G401 (cell line): ENCODE results near the gene CDK17. TPM values are rescaled to one million over a fixed set of nuclear protein-coding genes. Genes with fewer than 3 reads are reported as not detected.

Experiments
- DNase-seq: peaks from one replicate; pipeline ENCODE4 v3.0.0-alpha.2; 2015; ENCODE audit warnings: low spot score
- in situ Hi-C: cut with HindIII; loops from 2 replicates; pipeline ENCODE4 v1.10.0; 2016; ENCODE audit warnings: low sequenced_read_pairs, mixed read lengths
- total RNA-seq: library from RNA; depleted of rRNA; stranded (reverse); fragments of >200 nt; shearing (Covaris generic); gene quantifications from 2 replicates; pipeline ENCODE4 v1.2.3, GENCODE V29; 2014

Gene CDK17
- total RNA-seq, 1 experiment from 2014 or later = 13.9 TPM

GRCh38 chr12:96257550-96258103, 142.6 kb downstream of the CDK17 start:
- no peak for DNase-seq
- in situ Hi-C loops = no loop called here

GRCh38 chr12:96256672-96257361, 143.4 kb downstream of the CDK17 start:
- DNase-seq = no peak
- in situ Hi-C loops = no loop called here

- no peak for DNase-seq
- in situ Hi-C loops = no loop called here
These were observed 145.2 kb downstream of the CDK17 start for GRCh38 chr12:96255077-96255476.

GRCh38 chr12:96250119-96250685, 150.0 kb downstream of the CDK17 start:
- in situ Hi-C loops = no loop called here
- no peak for DNase-seq

GRCh38 chr12:96249196-96250118, 150.8 kb downstream of the CDK17 start:
- DNase-seq = peak; percentile 85
- in situ Hi-C loops = no loop called here

- peak; percentile 49 for DNase-seq
- in situ Hi-C loops = no loop called here
These were observed 151.9 kb downstream of the CDK17 start for GRCh38 chr12:96248136-96248931.

- no peak for DNase-seq
- in situ Hi-C loops = no loop called here
These were observed 152.7 kb downstream of the CDK17 start for GRCh38 chr12:96247563-96247962.

- DNase-seq = no peak
- in situ Hi-C loops = no loop called here
These were observed 153.2 kb downstream of the CDK17 start for GRCh38 chr12:96246926-96247505.

GRCh38 chr12:96244826-96245225, 155.4 kb downstream of the CDK17 start:
- in situ Hi-C loops = no loop called here
- DNase-seq = no peak

- in situ Hi-C loops = no loop called here
- DNase-seq = no peak
These were observed 157.6 kb downstream of the CDK17 start for GRCh38 chr12:96242597-96242996.

- peak; percentile 67 for DNase-seq
- in situ Hi-C loops = no loop called here
These were observed 158.4 kb downstream of the CDK17 start for GRCh38 chr12:96241846-96242256.

- DNase-seq = no peak
- in situ Hi-C loops = no loop called here
These were observed 158.8 kb downstream of the CDK17 start for GRCh38 chr12:96241431-96241830.

GRCh38 chr12:96240656-96241055, 159.6 kb downstream of the CDK17 start:
- DNase-seq = peak; percentile 54
- in situ Hi-C loops = no loop called here

GRCh38 chr12:96239711-96240635, 160.3 kb downstream of the CDK17 start:
- DNase-seq = peak; percentile 66
- in situ Hi-C loops = no loop called here

- DNase-seq = peak; percentile 40
- in situ Hi-C loops = no loop called here
These were observed 161.7 kb downstream of the CDK17 start for GRCh38 chr12:96238336-96239047.

GRCh38 chr12:96237465-96238077, 162.7 kb downstream of the CDK17 start:
- no peak for DNase-seq
- in situ Hi-C loops = no loop called here

- DNase-seq = no peak
- in situ Hi-C loops = no loop called here
These were observed 163.2 kb downstream of the CDK17 start for GRCh38 chr12:96237035-96237434.
